K562 (cell line): ENCODE data around the gene TUBB1. TPM values are rescaled to one million over a fixed set of nuclear protein-coding genes. Genes with fewer than 3 reads are reported as not detected.

Experiments used
- ESRRA ChIP-seq: fragments of 450-650 bp; IDR thresholded peaks from 2 replicates; pipeline ENCODE4 v1.6.1; 2014; ENCODE audit warnings: low read depth, mild to moderate bottlenecking, moderate library complexity, borderline replicate concordance
- ETV1 ChIP-seq: fragments of 450-650 bp; conservative IDR thresholded peaks from 2 replicates; pipeline ENCODE4 v1.6.1; 2016; ENCODE audit warnings: missing genetic modification characterization, control low read depth, low read depth, missing compliant biosample characterization
- FOSL1 ChIP-seq: fragments of 200-800 bp; sonication (Bioruptor generic); conservative IDR thresholded peaks from 2 replicates; pipeline ENCODE4 v1.6.1; 2016; ENCODE audit warnings: missing genetic modification characterization, missing compliant biosample characterization
- MEF2D ChIP-seq: conservative IDR thresholded peaks from 2 replicates; pipeline ENCODE4 v1.6.1; 2016; ENCODE audit warnings: low read depth, missing genetic modification characterization, missing compliant biosample characterization
- PRMT5 ChIP-seq: sonication (generic); formaldehyde crosslinking; IDR thresholded peaks from 2 replicates; pipeline ENCODE4 v1.5.0; 2020; ENCODE audit warnings: missing genetic modification reagents
- TFE3 ChIP-seq: fragments of 450-650 bp; formaldehyde crosslinking; IDR thresholded peaks from 2 replicates; pipeline ENCODE4 v1.4.0; 2020; ENCODE audit warnings: mild to moderate bottlenecking, mixed read lengths
- TOE1 ChIP-seq, 2 experiments: fragments of 450-650 bp in 1 of 2; sonication (generic) in 1 of 2; formaldehyde crosslinking in 1 of 2; IDR thresholded peaks; 2 replicates each; pipeline versions ENCODE4 v1.7.1 to v1.8.0; 2016 to 2022; ENCODE audit warnings: borderline replicate concordance in 2 of 2, mild to moderate bottlenecking in 2 of 2, antibody characterized with exemption in 1 of 2, inconsistent platforms in 1 of 2, low read depth in 1 of 2, missing genetic modification reagents in 1 of 2, moderate library complexity in 1 of 2
- ZNF217 ChIP-seq: sonication (generic); formaldehyde crosslinking; IDR thresholded peaks from 2 replicates; pipeline ENCODE4 v1.8.0; 2022; ENCODE audit warnings: mild to moderate bottlenecking, missing genetic modification reagents
- polyA plus RNA-seq, 8 experiments: library from polyadenylated mRNA; depleted of rRNA in 4 of 8; stranded (reverse) in 5 of 8; unstranded in 3 of 8; fragments of >200 nt; fragmentation: Nextera tagmentation in 2 of 8; fragmentation: Illumina TruSeq in 1 of 8; extraction: Ambion mirVana in 2 of 8; extraction: Trizol in 1 of 8; gene quantifications; 2 replicates each; pipeline versions ENCODE4 v1.2.1 to v1.2.3, GENCODE V29; 2011 to 2014; ENCODE audit warnings: inconsistent platforms in 1 of 8, missing spikeins in 1 of 8
- total RNA-seq, 7 experiments: library from RNA; depleted of rRNA in 6 of 7; stranded (reverse); fragments of >200 nt in 6 of 7; fragmentation: Illumina TruSeq in 2 of 7; extraction: Trizol in 2 of 7; gene quantifications; 2 replicates each; pipeline versions ENCODE4 v1.2.1 to v1.2.3, GENCODE V29; 2011 to 2021; ENCODE audit warnings: low replicate concordance in 1 of 7
- TF ChIP-seq, protein P1 (sequence below), 2 experiments: IDR thresholded peaks in 1 of 2; conservative IDR thresholded peaks in 1 of 2; 2 replicates each; pipeline ENCODE4 v1.6.1; 2016; ENCODE audit warnings: low read depth in 2 of 2, mild to moderate bottlenecking in 1 of 2, missing compliant biosample characterization in 1 of 2, missing genetic modification characterization in 1 of 2, moderate library complexity in 1 of 2
- TF ChIP-seq, protein P2 (sequence below): sonication (generic); formaldehyde crosslinking; IDR thresholded peaks from 2 replicates; pipeline ENCODE4 v1.9.0; 2022; ENCODE audit warnings: mild to moderate bottlenecking, missing genetic modification reagents
- TF ChIP-seq, protein P3 (sequence below): fragments of 450-650 bp; IDR thresholded peaks from 2 replicates; pipeline ENCODE4 v1.6.1; 2017; ENCODE audit warnings: antibody characterized with exemption

Gene TUBB1
- total and polyA plus RNA-seq, 9 of the 15 experiments (the other 6 are each of a cell fraction or from before 2014, with no cell fraction given): 1.5 to 3.9 (median 2.4) TPM

DNA sequence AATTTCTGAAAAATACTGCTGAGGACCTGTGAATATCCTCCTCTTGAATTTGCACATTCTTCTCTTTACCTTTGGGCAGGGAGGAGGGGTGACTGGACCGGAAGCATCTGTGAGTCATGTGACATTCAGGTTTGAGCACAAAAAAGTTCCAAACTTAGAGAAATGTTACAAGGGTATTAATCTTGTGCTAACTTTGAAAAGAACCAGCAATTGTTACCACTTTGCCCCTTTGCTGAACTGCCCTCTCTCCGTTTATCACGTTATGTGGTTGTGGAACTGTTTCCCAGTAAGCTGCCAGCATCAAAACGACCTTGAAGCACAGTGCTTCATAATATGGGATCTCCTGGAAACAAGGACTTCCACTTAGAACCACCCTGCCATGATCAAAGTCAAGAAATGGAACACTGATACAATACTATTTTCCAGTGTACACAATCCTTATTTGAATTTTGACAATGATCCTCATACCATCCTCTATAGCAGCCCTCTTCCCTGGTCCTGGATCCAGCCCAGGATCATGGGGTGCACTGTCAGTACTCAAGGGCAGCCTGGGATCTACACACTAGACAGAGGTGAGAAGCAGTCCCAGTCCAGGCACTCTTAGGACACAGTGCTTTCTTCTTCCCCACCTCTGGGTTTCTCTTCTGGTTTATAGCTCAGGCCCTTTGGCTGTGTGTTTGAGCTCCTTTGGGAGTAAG lies 2.3 kb upstream of the TUBB1 start (continued):
- TF ChIP-seq, protein P1, sequence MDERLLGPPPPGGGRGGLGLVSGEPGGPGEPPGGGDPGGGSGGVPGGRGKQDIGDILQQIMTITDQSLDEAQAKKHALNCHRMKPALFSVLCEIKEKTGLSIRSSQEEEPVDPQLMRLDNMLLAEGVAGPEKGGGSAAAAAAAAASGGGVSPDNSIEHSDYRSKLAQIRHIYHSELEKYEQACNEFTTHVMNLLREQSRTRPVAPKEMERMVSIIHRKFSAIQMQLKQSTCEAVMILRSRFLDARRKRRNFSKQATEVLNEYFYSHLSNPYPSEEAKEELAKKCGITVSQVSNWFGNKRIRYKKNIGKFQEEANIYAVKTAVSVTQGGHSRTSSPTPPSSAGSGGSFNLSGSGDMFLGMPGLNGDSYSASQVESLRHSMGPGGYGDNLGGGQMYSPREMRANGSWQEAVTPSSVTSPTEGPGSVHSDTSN (CRISPR knock-in tag; IDR thresholded peaks at IDR 0.05; ENCODE audit: low read depth): no peak
- TF ChIP-seq, protein P1 (tag; conservative IDR thresholded peaks at IDR 0.05; ENCODE audit: low read depth): no peak
- TF ChIP-seq ETV1 (peak; percentile 53; the same call in 1 of the 2 replicates), TOE1 (IDR thresholded peaks at IDR 0.05; ENCODE audit: borderline replicate concordance) (peak; percentile 90), TOE1 (CRISPR knock-in tag; IDR thresholded peaks at IDR 0.05; ENCODE audit: borderline replicate concordance, low read depth) (no peak), MEF2D (tag) (no peak), PRMT5 (CRISPR knock-in tag) (no peak), FOSL1 (tag) (peak; percentile 39), ZNF217 (CRISPR knock-in tag) (no peak), ESRRA (peak; percentile 40; the same call in 1 of the 2 replicates), TFE3 (CRISPR knock-in tag) (peak; percentile 93)
- TF ChIP-seq, protein P2, sequence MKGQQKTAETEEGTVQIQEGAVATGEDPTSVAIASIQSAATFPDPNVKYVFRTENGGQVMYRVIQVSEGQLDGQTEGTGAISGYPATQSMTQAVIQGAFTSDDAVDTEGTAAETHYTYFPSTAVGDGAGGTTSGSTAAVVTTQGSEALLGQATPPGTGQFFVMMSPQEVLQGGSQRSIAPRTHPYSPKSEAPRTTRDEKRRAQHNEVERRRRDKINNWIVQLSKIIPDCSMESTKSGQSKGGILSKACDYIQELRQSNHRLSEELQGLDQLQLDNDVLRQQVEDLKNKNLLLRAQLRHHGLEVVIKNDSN (CRISPR knock-in tag): peak; percentile 51; the same call in 1 of the 2 replicates
- TF ChIP-seq, protein P3, sequence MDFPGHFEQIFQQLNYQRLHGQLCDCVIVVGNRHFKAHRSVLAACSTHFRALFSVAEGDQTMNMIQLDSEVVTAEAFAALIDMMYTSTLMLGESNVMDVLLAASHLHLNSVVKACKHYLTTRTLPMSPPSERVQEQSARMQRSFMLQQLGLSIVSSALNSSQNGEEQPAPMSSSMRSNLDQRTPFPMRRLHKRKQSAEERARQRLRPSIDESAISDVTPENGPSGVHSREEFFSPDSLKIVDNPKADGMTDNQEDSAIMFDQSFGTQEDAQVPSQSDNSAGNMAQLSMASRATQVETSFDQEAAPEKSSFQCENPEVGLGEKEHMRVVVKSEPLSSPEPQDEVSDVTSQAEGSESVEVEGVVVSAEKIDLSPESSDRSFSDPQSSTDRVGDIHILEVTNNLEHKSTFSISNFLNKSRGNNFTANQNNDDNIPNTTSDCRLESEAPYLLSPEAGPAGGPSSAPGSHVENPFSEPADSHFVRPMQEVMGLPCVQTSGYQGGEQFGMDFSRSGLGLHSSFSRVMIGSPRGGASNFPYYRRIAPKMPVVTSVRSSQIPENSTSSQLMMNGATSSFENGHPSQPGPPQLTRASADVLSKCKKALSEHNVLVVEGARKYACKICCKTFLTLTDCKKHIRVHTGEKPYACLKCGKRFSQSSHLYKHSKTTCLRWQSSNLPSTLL: no peak
- TF ChIP-seq, all 486 proteins: peak for 10
